GM18499 (cell line): ENCODE data around the gene PCDH19.
A peak's percentile ranks its signal among the peaks of the same experiment; 100 is the strongest.

Experiments used
- ATAC-seq: cut with Tn5 transposase; IDR thresholded peaks from one replicate; pipeline ENCODE4 v1.9.1; 2021; ENCODE audit warnings: moderate number of reproducible peaks; ENCODE audit not compliant: insufficient read depth, unreplicated experiment

PCDH19 gene

DNA sequence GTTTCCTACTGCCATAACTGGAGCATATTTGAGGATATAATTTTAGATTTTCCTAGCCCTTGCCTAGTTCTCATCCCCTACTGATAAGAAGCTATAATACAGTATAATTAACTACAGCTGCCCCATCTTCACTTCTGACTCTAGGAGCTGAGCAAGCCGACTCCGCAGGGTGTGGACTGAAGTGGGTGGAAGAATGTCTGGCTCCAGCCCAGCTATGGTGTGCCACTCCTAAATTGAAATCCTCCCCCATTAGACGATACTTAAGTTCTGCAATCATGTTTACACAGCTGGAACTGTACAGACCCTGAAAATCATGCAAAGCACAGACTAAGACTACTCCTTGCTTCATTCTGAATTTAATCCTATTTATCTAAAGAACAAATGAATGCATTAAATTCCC lies 93.1 kb downstream of the PCDH19 start:
- no peak for ATAC-seq

DNA sequence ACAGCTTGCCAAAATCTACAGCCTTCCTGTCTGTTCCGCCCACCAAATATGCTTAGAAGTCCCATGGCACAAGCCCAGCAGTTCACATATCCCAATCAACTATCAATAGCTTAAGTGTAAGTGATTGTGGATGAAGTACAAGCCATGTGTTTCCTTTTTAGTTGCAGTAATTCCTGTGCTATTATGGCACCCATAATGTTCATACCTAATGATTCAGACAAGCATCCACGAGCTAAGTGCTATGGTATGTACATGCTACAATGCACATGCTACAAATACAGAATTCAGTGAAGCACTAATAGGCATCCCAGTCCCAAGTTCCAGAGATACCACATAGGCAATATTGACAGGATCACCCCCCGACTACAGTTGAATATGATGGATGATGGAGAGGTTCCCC lies 94.5 kb downstream of the PCDH19 start:
- no peak for ATAC-seq

DNA sequence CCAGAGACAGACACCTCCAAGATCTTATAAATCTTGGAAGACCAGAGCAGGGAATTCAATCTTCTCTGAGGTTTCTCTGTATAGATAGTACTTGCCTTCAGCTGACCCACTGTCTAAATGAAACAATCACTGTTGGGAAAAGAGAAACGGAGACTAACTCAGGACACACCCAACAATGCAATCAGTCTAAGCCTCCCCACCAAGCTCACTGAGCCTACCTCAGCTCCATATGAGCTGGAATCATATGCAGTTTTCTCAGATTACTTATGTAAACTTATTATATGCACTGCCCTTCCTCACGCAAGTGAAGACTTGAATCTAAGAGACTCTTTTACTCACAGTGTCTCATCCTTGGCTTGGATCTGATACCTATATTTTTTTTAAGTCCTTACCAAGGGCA lies 110.5 kb downstream of the PCDH19 start:
- no peak for ATAC-seq

DNA sequence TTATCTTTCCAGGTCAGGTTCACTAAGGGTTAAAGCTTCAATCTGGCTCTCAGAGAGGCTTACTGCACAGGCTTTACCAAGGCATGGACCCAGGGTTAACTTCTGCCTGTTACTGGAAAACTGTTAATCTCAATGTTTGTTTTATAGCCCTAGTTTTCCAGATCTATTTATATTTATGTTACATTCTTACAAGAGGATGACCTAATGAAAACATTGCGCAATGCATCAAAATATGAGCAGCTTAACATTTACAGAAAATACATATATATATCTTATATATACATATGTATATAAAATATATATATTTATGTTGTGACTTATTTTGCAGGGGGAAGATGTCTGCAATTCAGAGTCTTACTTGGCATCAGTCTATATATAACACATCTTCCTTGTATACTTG lies 112.3 kb downstream of the PCDH19 start:
- ATAC-seq: no peak

GRCh38 chrX:100296183-100296753 lies 113.8 kb downstream of the PCDH19 start:
- no peak for ATAC-seq

- no peak for ATAC-seq
Measured at GRCh38 chrX:100294965-100295364, 115.1 kb downstream of the PCDH19 start.

- no peak for ATAC-seq
Measured at GRCh38 chrX:100289066-100289558, 121.0 kb downstream of the PCDH19 start.

GRCh38 chrX:100277231-100277630 lies 132.8 kb downstream of the PCDH19 start:
- ATAC-seq: no peak

- no peak for ATAC-seq
Measured at GRCh38 chrX:100274916-100275315, 135.2 kb downstream of the PCDH19 start.

GRCh38 chrX:100265179-100265578 lies 144.9 kb downstream of the PCDH19 start:
- ATAC-seq: no peak

DNA sequence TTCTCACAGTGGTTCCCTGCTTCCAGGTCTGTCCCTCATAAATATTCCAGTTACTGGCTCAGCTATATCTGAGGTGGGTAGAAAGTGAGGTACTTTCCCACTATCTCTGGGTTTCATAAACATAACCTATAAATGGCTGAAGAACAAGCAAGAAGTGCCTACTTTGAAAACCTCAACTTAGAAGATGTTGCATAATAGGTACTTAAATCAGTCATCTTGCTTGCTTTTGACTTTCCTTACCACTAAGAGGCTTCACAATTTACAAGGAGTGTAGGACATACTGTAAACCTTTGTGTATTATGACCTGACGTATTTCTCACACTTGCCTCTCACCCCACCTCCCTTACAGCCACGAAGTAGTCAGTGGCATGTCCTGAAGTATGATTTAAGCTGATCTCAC lies 145.9 kb downstream of the PCDH19 start:
- peak; percentile 97 for ATAC-seq

GRCh38 chrX:100263650-100264049 lies 146.4 kb downstream of the PCDH19 start:
- no peak for ATAC-seq

DNA sequence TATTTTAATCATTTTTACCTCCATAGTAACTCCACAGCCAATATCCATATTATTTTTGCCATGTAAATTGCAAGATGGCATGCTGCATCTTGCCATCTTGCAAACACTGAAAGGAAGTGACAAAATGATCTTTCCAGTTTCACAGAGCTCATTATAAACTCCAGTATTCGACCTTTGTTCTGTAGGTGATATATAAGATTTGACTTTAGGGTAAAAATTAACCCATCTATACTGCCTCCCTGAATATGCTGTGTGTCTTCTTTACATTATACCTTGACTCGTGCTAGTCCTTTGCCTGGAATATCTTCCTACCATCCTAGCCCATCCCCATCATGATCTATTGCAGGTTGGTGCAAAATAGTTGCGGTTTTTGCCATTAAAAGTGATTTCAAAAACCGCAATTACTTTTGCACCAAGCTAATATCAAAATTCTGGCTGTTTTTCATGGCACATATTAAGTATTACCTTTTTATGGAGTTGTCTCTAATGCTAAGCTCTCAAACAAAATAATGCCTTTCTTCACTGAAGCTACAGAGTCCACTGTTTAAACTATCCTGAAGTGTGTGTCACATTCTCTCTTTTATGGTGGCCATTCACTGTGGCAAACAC lies 161.1 kb downstream of the PCDH19 start:
- ATAC-seq: no peak

GRCh38 chrX:100247826-100248225 lies 162.2 kb downstream of the PCDH19 start:
- no peak for ATAC-seq

DNA sequence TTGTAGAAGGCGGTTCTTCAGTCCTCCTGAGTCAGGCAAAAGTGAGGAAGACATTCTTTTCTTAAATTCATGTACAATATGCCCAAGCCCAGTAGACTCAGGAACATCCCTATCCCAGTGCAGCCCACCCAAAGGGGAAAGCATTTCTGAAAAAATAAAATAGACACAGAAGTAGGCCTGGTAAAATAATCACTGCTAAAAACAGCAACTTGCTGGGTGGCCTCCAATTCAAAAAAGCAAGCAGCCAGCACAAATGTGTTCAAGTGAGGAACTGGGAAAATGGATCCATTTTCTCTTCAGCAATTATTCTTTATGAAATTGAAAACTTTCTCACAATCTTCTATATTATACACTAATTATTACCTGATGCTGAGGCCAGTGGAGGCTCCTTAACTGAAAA lies 165.4 kb downstream of the PCDH19 start:
- ATAC-seq: no peak
